Fibroblast of skin of right quadriceps (primary cell): ENCODE results near the gene SRRM4.

Experiments
- DNase-seq: peaks from one replicate; pipeline ENCODE4 v3.0.0-alpha.2; 2013

Gene SRRM4

DNA sequence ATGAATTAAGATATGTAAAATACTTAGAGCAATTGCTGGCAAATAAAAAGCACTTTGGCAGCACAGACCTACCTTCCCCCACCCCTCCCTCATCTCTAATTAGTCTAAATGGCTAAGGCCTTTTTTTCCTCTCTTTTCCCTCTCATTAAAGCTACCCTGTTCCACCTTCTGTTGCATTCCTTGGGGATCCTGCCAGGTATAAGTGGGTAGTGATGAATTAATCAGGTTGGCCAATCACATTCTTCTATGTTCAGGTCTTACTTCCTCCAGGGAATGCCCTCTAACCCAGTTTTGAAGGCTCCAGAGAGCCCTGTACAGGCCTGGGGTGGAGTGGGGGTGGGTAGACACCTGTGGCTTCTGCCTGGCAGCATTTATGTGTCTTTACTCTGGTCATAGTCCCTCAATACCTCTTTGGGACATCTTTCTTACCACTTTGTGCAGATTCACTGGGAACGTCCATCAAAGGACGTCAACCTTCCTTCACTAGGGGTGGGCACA is 225.8 kb downstream of the SRRM4 start:
- no peak for DNase-seq

DNA sequence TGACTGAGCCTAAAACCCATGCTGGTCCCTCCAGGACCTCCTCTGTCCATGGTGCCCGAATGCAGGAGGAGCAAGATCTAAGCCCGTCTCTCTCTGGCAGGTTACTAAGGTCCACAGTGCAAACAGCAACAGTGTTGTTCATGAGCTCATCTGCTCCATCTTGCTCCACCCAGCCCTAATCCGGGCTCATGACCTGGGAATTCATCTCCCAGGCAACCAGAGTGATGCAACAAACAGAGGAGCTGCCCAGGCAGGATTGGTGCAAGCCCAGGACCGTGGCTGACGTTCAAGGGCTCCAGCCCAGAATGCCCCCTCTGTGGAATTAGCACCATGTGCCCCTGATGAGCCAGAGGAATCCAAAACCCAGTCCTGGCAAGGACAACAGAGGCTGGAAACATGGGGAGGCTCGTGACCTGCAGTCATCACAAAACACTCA is 227.3 kb downstream of the SRRM4 start:
- DNase-seq, result peak; percentile 15

DNA sequence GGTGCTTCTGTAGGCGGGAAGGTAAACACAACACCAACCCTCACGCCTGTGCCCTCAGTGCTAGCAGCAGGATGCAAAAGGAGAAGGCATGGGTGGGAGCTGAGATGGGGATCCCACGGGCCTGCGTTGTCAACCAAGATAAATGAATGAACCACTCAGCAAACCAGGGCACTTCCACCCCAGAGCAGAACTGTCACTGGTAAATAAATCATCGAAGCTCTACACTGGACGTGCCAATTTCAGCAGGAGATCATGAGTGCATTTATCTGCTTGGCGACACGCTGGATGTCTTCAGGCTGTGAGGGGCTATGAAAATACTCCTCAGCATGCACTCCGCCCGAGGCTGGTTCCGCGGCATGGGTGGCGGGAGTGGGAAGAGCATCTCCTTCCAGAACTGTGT is 230.5 kb downstream of the SRRM4 start:
- no peak for DNase-seq
